HG03108 (cell line): ENCODE measurements around the gene CFC1.
"Not testable (repeated sequence)": the region's sequence is repeated elsewhere in the genome, so short reads cannot be mapped to it uniquely, and the experiment has no call there.

Experiments used
- ATAC-seq: cut with Tn5 transposase; IDR thresholded peaks from one replicate; pipeline ENCODE4 v1.9.1; 2021; ENCODE audit warnings: moderate library complexity; ENCODE audit not compliant: unreplicated experiment

CFC1 gene

DNA sequence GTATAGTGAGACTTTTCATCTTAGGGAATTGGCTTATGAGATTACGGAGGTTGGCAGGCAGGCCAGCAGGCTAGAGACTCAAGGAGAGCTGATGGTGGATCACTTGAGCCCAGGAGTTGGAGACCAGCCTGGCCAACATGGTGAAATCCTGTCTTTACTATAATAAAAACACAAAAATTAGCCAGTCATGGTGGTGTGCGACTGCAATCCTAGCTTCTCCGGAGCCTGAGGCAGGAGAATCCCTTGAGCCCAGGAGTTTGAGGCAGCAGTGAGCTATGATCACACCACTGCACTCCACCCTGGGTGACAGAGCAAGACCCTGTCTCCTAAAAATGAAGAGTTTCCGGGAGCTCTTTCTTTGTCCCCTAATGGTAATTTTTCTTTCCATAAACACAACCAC, 14.6 kb downstream of the CFC1 start:
- not testable (repeated sequence) for ATAC-seq

DNA sequence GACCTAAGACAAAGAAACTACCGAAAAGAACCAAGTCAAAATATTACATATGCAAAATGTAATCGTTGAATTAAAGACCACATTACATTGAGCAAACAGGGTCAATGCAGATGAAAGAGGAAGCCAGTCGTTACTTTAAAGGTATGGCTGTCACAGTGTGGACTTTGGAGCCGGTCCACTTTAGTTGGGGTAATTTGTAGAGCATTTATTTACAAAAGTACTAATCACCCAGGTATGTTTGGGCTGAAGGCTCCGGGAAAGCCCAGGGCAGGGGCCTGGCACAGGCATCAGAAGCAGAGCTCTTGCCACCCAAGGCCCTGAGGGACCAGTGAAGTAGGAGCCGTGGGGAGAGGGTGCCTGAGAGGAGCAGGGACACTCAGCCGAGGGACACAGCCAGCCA, 15.8 kb downstream of the CFC1 start:
- ATAC-seq: not testable (repeated sequence)

DNA sequence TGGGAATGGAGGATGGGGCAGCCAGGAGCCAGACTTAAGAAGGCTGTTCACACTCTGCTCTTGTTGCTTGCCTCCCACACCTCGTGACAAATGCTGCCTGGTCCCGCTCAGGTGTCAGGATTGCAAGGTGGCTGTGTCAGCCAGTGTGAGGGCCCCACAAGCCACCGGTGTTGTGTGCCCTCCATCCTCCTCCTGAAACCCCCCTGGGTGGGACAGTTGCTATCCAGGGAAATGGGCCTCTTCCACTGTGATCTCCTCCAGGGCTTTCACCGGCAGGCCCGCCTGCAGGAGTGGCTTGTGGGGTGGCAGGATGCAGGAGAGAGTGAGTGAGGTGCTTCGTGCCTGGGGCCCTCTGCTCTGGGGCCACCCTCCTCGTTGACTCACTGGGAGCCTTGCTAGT, 16.4 kb downstream of the CFC1 start:
- not testable (repeated sequence) for ATAC-seq

DNA sequence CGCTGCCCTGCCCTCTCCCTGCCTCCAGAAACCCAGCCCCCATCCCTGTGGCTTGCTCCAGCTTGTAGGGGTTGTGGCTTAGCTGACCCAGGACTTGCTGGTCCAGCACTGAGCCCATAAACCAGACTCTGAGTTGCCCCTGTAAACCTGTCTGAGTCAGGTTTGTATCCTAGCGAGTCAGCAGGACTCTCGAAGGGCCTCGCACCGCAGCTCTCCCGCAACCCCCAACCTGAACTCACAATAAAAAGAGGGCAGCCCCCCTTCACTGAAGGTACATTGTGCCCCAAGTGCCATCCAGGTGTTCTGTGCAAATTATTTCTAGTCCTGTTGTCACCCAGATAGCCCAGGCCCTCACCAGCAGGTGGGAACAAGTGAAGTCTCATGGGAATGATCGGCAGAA, 17.9 kb downstream of the CFC1 start:
- ATAC-seq: not testable (repeated sequence)

DNA sequence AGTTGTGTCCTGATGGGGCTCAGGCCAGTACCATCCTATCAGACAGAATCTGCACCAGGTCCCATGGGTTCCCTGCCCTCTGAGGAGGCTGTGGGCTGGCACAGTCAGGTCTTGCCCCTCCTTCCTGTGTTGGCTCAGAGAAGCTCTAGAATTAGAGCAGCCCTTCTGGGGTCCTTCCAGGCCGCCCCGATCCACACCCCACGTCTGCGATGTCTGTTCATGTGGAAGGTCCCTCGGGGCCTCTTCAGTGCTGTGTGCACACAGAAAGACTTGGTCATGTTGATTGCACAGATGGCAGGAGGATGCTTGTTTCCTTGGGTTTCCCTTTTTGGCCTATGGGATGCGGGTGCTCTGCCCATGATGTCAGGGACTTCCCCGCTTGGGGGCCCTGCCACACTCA, 20.3 kb downstream of the CFC1 start:
- ATAC-seq: not testable (repeated sequence)

DNA sequence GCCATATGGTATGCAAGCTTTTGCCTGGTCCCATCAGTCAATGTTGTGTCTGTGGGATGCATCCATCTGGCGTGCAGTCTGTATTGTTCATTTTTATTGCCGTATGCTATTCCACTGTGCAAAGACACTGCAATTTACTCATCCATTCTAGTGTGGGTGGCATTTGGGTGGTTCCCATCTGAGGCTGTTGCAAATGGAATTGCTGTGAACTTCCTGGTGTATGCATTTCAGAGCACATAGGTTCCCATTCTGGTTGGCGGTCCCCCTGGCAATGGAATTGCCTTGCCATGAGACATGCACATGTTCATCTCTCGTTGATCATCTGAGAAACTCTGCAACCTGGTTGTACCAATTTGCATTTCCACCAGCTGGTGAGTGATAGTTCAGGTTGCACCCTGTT, 21.8 kb downstream of the CFC1 start:
- not testable (repeated sequence) for ATAC-seq

DNA sequence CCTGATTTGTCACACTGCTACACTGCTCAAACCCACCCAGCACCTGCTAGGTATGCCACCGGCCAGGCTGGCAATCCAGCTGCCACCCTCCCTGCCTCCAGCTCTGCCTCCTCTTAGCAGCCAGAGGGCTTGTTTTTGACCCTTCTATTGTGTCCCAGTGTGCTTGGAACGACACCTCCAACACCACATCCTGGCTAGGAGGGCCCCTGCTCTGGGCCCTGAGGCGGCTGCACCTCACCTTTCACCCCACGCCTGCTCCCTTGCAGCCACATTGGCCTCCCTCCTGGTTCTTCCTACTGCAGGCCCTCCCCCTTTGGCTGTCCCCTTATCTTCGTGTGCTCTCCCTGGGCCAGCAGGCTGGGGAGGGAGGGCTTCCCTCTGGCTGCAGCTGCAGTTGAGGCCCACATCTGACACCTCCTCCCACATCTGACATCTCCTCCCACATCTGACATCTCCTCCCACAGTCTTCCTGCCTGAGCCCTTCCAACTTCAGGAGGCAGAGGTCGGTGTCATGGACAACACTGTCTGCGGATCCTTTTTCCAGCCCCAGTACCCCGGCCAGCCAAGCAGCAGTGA, 23.1 kb downstream of the CFC1 start:
- ATAC-seq: not testable (repeated sequence)

DNA sequence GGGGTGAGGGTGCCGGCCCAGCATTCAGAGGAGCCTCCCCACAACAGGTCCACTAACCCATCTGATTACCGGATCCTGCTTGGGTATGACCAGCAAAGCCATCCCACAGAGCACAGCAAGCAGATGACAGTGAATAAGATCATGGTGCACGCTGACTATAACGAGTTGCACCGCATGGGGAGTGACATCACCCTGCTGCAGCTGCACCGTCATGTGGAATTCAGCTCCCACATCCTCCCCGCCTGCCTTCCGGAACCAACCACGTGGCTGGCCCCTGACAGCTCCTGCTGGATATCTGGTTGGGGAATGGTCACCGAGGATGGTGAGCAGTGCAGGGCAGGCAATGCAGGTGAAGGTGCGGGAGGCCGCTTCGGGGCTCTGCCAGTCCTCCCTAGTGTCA, 25.1 kb downstream of the CFC1 start:
- ATAC-seq: not testable (repeated sequence)

DNA sequence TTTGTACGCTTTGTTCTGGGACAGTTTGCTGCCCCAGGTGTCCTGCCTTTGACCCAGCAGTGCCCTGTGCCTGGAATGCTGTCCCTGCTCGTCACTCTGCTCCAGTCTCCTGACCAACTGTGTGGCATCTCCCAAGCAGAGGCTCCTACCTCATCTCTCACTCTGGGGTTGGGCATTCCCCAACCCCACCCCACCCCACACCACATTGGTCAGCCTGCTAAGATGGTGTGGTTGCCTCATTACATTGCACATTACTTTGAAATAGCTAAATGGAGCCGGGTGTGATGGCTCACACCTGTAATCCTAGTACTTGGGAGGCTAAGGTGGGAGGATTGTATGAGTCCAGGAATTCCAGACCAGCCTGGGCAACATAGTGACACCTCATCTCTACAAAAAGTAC, 27.4 kb downstream of the CFC1 start:
- ATAC-seq: not testable (repeated sequence)

DNA sequence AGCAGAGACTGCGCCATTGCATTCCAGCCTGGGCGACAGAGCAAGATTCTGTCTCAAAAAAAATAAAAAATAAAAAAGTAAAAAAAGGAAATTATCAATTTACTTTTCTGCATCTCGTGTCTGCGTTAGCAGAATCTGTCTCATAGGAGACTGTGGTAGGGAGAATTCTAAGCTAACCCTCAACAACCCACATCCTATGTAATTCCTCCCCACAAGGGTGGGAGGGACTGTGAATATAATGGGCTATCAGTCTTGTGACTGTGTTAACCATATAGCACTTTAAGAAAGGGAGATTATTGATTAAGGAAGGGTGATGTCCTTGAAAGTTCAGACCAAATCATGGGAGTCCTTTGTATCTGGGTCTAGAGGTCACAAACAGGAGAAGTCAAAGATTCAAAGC, 33.2 kb downstream of the CFC1 start:
- ATAC-seq: not testable (repeated sequence)

DNA sequence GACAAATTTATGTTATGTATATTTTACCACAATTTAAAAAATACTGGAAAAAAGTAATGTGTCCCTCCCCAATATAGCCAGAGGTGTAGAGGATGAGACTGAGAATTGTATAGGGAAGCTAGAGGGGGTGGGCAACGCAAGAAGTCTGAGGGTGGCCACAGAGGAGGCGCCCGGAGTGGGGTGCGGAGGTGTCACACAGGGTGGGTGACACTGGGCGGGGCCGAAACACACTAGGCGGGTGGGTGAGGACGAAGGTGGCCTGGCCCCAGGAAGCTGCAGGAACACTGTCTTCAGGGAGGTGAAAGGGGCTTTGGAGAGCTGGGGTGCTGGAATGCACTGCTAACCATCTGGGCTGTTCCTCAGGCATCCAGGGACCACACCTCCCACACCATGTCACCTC, 42.9 kb downstream of the CFC1 start:
- ATAC-seq: not testable (repeated sequence)

DNA sequence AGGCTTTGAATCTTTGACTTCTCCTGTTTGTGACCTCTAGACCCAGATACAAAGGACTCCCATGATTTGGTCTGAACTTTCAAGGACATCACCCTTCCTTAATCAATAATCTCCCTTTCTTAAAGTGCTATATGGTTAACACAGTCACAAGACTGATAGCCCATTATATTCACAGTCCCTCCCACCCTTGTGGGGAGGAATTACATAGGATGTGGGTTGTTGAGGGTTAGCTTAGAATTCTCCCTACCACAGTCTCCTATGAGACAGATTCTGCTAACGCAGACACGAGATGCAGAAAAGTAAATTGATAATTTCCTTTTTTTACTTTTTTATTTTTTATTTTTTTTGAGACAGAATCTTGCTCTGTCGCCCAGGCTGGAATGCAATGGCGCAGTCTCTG, 45.2 kb downstream of the CFC1 start:
- ATAC-seq: not testable (repeated sequence)

DNA sequence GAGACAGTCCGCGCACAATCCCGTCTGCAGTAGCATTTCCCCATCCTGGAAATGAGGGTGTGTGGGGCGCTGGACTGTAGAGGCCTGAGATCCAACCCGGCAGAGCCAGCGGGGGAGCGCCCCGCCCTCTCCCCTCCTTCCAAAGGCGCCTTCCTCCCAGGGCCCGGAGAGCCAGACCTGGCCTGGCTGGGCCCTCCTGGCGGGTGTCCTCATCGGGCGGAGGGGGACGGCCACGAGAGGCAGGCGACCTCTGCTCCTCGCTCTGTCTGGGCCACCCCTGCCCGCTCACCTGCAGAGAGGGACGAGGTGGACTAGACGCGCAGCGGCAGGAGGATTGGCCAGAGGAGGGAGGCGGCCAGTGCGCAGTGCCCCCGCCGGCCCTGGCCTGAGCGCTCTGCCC, 49.9 kb downstream of the CFC1 start:
- not testable (repeated sequence) for ATAC-seq

DNA sequence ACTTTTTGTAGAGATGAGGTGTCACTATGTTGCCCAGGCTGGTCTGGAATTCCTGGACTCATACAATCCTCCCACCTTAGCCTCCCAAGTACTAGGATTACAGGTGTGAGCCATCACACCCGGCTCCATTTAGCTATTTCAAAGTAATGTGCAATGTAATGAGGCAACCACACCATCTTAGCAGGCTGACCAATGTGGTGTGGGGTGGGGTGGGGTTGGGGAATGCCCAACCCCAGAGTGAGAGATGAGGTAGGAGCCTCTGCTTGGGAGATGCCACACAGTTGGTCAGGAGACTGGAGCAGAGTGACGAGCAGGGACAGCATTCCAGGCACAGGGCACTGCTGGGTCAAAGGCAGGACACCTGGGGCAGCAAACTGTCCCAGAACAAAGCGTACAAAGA, 51.0 kb downstream of the CFC1 start:
- not testable (repeated sequence) for ATAC-seq

DNA sequence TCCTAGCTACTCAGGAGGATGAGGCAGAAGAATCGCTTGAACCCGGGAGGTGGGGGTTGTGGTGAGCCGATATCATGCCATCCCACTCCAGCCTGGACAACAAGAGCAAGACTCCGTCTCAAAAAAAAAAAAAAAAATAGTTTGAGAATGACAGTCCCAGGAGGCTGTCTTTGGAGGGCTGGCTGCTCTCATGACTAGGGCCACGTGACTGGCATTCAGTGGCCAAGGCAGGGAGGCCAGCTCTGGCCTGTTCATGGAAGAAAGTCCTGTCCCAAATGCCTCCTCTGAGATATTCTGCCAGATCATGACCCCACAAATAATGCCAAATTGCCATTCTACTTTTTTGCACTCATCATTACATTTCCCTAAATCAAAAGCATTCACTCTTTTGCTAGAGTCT, 54.4 kb downstream of the CFC1 start:
- ATAC-seq: not testable (repeated sequence)

DNA sequence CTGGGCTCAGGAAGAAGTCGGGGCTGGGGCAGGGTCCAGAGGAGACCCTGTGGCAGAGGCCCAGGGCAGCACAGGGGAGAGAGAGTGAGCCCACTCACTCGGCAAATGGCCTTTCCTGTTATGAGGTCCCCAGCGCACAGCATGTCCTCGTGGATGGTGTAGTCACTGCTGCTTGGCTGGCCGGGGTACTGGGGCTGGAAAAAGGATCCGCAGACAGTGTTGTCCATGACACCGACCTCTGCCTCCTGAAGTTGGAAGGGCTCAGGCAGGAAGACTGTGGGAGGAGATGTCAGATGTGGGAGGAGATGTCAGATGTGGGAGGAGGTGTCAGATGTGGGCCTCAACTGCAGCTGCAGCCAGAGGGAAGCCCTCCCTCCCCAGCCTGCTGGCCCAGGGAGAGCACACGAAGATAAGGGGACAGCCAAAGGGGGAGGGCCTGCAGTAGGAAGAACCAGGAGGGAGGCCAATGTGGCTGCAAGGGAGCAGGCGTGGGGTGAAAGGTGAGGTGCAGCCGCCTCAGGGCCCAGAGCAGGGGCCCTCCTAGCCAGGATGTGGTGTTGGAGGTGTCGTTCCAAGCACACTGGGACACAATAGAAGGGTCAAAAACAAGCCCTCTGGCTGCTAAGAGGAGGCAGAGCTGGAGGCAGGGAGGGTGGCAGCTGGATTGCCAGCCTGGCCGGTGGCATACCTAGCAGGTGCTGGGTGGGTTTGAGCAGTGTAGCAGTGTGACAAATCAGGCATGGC, 55.4 kb downstream of the CFC1 start:
- ATAC-seq: not testable (repeated sequence)

DNA sequence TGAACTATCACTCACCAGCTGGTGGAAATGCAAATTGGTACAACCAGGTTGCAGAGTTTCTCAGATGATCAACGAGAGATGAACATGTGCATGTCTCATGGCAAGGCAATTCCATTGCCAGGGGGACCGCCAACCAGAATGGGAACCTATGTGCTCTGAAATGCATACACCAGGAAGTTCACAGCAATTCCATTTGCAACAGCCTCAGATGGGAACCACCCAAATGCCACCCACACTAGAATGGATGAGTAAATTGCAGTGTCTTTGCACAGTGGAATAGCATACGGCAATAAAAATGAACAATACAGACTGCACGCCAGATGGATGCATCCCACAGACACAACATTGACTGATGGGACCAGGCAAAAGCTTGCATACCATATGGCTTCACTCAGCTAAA, 56.6 kb downstream of the CFC1 start:
- ATAC-seq: not testable (repeated sequence)
